GM12891 (cell line): ENCODE results near the gene DZIP1L.

Source experiments
- DNase-seq: peaks from one replicate; pipeline ENCODE4 v3.0.0; 2011; ENCODE audit warnings: low spot score; ENCODE audit not compliant: insufficient read length
- FAIRE-seq: peaks from 2 replicates; lab custom pipeline; 2011; peaks lifted over from hg19 to GRCh38; lab: Jason Lieb, UNC
- PAX5 ChIP-seq: IDR thresholded peaks from 2 replicates; pipeline ENCODE4 v1.6.1; 2011; ENCODE audit warnings: low read length, moderate library complexity, mild to moderate bottlenecking; ENCODE audit not compliant: insufficient read depth, severe bottlenecking
- POLR2A ChIP-seq: IDR thresholded peaks from 2 replicates; pipeline ENCODE4 v1.6.1; 2011; ENCODE audit warnings: low read depth, low read length, control low read depth
- POLR2AphosphoS5 ChIP-seq: IDR thresholded peaks from 2 replicates; pipeline ENCODE4 v1.6.1; 2011; ENCODE audit warnings: low read depth, low read length, control low read depth
- POU2F2 ChIP-seq: IDR thresholded peaks from 2 replicates; pipeline ENCODE4 v1.6.1; 2011; ENCODE audit warnings: low read depth, mild to moderate bottlenecking, control low read depth, low read length, moderate library complexity
- SPI1 ChIP-seq: IDR thresholded peaks from 2 replicates; pipeline ENCODE4 v1.6.1; 2011; ENCODE audit warnings: low read depth, low read length, control low read depth
- TAF1 ChIP-seq: IDR thresholded peaks from 2 replicates; pipeline ENCODE4 v1.6.1; 2011; ENCODE audit warnings: low read depth, low read length, control low read depth

The DZIP1L gene

DNA sequence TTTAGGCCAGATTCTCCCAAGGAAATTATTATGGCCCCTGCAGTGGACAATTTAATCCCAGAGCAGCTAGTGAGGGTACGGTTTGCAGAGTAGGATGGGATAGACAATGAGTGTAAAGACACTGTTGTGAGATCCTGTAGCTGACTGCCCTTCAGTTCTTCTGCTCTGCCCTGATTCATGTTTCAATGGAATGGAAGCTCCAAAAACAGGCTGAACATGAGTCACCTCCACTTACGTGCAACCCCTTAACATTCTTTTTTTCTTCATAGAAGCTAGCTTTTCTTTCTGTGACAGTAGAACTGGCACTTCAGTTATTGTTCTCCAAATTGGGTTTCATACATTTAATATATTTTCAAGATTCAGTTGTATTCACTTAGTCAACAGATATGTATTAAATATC, 73.4 kb downstream of the DZIP1L start:
- no peak for DNase-seq
- FAIRE-seq = no peak

GRCh38 chr3:138038725-138039462, 76.5 kb downstream of the DZIP1L start:
- TF ChIP-seq POLR2A (no peak), POU2F2 (no peak), PAX5 (no peak), TAF1 (no peak), POLR2AphosphoS5 (no peak), SPI1 (no peak)
- FAIRE-seq = no peak
- no peak for DNase-seq

More for the DNA sequence above, 73.4 kb downstream of the DZIP1L start:
- TF ChIP-seq POLR2A = no peak
- no peak for TF ChIP-seq POU2F2
- TF ChIP-seq SPI1 = no peak
- TF ChIP-seq PAX5 = no peak
- no peak for TF ChIP-seq POLR2AphosphoS5
- TF ChIP-seq TAF1 = no peak

DNA sequence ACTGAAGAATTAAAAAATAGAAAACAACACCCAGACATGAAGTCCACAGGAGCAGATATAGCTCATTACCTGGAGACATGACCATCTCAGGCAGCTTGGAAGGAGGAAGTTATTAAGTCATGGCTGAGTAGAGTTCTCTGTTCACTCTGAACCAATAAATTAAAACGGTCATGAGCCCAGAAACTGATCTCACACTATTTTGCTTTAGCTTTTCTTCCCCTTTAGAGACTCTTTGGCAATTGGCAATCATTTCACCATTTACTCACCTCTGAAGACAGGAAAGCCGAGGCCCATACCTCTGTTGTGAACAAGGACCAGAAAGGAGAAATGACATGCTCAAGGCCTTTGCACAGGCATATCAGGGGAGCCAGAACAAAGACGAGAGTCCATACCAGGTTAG, 78.8 kb downstream of the DZIP1L start:
- DNase-seq (no peak), FAIRE-seq (no peak)
- TF ChIP-seq TAF1 = no peak
- TF ChIP-seq PAX5 = no peak
- no peak for TF ChIP-seq POLR2AphosphoS5
- no peak for TF ChIP-seq SPI1
- TF ChIP-seq POU2F2 = no peak
- TF ChIP-seq POLR2A = no peak

GRCh38 chr3:138034918-138035317, 80.5 kb downstream of the DZIP1L start:
- FAIRE-seq (no peak), DNase-seq (no peak)
- TF ChIP-seq POU2F2 = no peak
- no peak for TF ChIP-seq POLR2AphosphoS5
- TF ChIP-seq PAX5 = no peak
- TF ChIP-seq POLR2A = no peak
- TF ChIP-seq TAF1 = no peak
- no peak for TF ChIP-seq SPI1

DNA sequence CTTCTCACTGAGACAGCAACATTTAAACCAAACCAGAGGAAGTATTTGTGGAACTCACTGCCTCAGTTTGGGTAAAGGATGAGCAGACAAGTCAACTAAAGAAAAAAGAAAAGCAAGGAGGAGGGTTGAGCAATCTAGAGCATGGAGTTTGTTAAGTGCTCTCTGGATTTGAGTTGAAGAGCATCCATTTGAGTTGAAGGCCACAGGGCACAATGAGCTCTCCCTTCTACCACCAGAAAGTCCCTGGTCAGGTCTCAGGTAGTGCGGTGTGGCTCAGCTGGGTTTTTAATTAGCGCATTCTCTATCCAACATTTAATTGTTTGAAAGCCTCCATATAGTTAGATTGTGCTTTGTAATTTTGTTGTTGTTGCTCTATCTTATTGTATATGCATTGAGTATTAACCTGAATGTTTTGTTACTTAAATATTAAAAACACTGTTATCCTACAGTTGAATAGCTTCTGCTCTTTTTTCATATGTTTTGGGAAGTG, 82.2 kb downstream of the DZIP1L start:
- no peak for DNase-seq
- no peak for FAIRE-seq
- TF ChIP-seq POLR2AphosphoS5 = no peak
- no peak for TF ChIP-seq POLR2A
- no peak for TF ChIP-seq TAF1
- no peak for TF ChIP-seq POU2F2

DNA sequence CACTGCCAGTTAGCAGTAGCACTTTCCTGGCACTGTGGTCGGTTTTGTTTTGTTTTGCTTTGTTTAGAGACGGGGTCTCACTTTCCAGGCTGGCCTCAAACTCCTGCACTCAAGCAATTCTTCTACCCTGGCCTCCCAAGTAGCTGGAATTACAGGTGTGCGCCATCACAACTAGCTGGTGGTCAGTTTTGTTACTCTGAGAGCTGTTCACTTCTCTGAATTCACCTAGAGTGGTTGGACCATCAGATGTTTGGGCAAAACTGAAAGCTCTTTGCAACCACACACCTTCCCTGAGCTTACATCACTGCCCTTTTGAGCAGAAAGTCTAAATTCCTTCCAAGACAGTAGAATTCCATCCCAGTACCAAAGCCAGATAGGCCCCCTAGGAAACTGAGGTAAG, 82.8 kb downstream of the DZIP1L start:
- FAIRE-seq (no peak), DNase-seq (no peak)

GRCh38 chr3:138031536-138031935, 83.9 kb downstream of the DZIP1L start:
- FAIRE-seq (no peak), DNase-seq (no peak)
- TF ChIP-seq POLR2AphosphoS5 (no peak), TAF1 (no peak), SPI1 (no peak), POLR2A (no peak), POU2F2 (no peak), PAX5 (no peak)

More for the DNA sequence above, 82.8 kb downstream of the DZIP1L start:
- TF ChIP-seq SPI1 (no peak), TAF1 (no peak)

- TF ChIP-seq PAX5 (no peak), POU2F2 (no peak), SPI1 (no peak), TAF1 (no peak), POLR2AphosphoS5 (no peak), POLR2A (no peak)
- no peak for DNase-seq
- FAIRE-seq = no peak
Measured at GRCh38 chr3:138030734-138031280, 84.6 kb downstream of the DZIP1L start.

- TF ChIP-seq POLR2A (no peak), TAF1 (no peak), POLR2AphosphoS5 (no peak), POU2F2 (no peak), SPI1 (no peak), PAX5 (no peak)
- DNase-seq (no peak), FAIRE-seq (no peak)
Measured at GRCh38 chr3:138027821-138028220, 87.6 kb downstream of the DZIP1L start.
